GM21529 (cell line): ENCODE measurements around the gene PGLYRP3.
"Not testable (repeated sequence)": the region's sequence is repeated elsewhere in the genome, so short reads cannot be mapped to it uniquely, and the experiment has no call there.

ENCODE experiments used
- ATAC-seq: cut with Tn5 transposase; IDR thresholded peaks from one replicate; pipeline ENCODE4 v1.9.1; 2021; ENCODE audit not compliant: unreplicated experiment

PGLYRP3 gene

DNA sequence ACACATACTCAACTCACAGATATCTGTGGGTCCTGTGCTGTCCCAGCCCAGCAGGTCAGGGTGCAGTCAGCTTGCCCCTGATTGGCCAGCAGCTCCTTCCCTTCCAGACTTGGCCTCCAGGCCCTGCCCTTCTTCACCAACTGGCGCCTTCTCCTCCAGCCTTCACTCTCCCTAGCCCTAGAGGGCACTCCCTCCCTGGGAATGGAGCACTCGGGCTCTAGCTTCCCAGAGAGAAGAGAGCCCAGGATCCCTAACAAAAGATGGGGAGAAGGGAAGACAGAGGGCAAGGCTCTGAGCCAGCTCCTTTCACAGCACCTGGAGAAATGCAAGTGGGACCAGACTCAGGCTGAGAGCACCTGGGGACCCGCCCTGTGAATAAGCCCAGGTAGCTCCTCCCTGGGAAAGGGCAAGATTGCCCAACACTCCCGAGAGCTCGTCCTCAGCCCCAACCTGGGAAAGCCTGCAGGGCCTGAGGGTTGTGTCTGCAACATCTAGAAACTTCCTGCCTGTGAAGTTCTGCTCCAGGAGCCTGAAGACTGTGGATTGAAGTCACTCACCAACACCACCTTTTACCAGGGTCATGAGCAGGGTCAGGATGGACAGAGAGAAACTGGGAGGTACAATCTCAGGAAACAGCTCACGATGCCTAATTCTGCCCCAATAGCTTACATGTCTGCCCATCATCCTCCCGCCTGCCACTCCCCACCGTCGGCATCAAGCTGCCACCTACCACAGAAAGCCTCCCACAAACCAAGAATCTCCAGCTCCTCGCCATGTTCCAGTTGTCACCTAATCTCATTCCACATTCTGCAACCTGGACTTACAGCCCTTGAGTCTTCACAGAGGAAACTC, 36.0 kb upstream of the PGLYRP3 start, which contains the start of gene PGLYRP4:
TSS of gene PGLYRP4 (minus strand) at position 331 of the 852 bp plus-strand sequence. CDS start 909 bp downstream, outside the sequence.
- ATAC-seq = no peak

DNA sequence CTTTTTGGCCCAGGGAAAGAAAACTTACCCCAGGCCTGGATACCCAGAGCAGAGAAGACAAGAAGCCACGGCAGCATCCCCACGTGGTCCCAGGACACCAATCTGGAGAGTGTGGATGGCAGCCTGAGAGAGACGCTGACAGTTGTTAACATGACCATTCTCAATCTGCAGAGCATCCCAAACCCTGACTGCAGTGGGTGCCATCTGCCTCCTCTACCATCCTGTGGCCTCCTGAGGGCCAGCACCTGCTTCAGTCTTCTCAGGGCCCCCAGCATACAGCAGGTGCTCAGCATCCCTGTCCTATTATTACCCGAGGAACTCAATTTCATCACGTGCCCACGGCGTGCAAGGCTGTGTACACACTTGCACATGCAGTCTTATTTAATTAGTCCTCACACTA, 35.1 kb upstream of the PGLYRP3 start:
- ATAC-seq = no peak

DNA sequence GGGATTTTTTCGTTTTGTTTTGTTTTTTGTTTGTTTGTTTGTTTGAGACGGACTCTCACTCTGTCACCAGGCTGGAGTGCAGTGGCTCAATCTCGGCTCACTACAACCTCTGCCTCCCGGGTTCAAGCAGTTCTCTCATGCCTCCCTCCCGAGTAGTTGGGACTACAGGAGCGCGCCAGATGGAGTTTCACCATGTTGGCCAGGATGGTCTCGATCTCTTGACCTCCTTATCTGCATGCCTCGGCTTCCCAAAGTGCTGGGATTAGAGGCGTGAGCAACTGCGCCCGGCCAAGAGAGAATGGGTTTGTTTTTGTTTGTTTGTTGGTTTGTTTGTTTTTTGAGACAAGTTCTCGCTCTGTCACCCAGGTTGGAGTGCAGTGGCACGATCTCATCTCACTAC, 34.3 kb upstream of the PGLYRP3 start:
- ATAC-seq = not testable (repeated sequence)

DNA sequence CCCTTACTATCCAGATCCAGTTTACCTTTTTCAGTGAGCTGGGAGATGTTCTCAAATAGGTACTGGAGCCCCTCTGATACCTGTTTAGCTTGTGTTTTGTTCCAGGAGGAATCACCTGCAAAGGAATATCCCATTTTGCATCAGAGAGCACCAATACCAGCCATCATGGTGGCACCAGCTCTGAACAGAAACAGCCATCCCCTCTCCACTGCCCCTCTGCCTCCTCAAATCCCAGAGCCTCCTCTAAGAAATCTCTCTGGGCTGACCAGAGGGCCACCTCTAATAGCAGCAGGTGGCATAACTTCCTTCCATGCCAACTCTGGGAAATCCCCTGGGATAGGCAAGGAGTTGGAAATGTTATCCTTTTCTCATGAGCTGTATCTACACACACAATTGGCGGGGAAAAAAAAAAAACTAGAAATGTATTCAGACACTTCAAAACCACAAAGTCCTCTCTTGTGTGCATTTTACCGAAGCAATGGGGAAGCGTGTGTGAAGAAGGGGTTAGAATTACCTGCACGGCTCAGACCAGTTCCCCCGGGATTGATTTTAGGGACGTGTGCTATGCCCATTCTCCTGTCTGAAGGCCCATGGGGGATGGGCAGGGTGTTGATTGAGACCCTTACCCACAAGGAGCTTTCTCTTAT, 33.4 kb upstream of the PGLYRP3 start:
- no peak for ATAC-seq

DNA sequence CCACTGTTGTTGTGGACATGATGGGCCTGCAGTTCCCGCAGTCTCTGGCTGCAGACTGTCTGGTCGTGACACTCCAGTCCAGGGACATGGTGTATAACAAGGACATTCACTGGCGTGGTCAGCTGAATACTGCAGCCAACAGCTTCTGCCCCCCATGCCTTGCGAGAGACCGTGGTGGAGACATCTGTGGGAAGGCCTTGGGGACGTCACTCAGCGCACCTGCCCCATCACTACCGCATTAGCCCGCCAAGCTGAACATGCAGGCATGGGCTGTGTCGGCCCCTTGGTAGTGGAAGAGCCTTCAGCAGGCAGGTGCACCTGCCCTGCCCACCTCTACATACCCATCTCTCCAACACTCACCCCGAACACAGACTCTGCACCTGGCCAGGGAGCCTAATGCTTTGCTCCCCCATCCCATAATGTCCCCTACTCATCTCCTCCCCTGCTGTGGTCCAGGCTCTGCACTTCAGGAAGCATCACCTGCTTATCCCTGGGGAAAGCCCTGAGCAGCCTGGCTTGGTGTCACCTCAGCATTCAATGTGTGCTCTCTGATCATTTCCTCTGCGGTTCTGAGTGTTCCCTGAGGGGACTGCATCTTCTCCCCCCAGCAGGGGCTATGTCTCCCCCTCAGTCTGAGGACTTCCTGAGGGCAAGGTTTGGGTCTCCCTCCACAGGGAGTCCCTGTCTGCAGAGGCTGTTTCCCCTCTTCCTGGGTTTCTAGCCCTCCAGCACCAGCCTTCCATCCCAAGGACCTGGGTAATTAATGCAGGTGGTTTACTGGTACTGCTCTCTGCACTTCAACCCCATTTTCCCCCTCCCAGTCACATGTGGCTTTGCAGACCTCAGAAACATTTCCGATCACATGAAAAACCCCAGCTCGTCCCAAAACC, 32.7 kb upstream of the PGLYRP3 start:
- no peak for ATAC-seq

DNA sequence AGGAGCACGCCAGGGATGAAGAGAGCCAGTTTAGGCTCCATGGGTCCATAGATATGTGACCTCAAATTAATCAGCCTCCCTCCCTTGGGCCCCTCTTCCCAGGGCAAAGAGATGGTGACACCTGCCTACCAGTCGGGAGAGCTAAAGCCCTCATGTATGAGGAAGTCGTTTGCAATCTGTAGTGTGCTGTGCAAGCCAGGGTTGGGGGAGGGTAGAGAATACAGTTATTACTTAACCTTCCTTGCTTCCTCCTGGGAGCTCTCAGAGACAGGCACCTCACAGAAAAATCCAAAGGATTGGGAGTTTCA, 31.9 kb upstream of the PGLYRP3 start:
- ATAC-seq = no peak

DNA sequence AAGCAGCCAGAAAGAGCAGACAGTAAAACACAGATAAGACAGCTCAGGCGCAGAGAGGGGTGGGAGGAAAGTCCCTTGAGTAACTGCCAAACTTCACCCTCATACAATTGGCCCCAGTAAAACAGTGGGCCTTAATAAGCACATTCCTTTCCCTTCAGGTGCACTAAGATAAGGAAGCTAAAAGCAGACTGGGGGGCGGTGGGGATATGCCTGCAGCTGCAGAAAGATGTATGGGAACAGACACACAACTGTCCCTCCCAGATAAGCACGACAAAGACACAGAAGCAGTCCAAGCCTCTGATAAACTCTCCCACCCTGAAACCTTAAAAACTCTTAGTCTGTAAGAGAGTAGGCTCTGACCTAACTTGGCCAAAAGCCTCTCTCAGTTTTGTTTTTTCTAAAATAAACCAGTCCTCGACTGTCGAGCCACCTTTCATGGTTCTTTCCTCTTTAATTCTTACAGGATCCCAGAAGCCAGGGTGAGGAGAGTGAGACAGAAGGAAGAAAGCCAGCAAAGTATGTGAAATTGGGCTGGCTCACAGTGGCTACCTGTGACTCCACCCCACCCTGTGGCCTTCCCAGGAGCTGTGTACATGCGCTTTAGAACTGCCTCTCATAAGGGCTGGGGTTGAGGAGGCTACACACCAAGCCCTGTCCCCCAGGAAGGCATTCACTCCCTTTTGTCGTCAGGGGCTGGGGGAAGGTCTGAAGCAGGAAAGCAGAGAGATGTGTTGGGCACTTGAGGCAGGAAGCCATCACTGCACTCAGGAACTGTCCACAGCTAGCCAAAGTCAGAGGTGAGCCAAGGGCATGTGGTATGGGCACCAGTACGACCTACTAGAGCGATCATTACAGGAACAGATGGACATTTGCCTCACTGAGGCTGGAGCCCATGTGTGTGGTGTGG, 31.3 kb upstream of the PGLYRP3 start:
- no peak for ATAC-seq

DNA sequence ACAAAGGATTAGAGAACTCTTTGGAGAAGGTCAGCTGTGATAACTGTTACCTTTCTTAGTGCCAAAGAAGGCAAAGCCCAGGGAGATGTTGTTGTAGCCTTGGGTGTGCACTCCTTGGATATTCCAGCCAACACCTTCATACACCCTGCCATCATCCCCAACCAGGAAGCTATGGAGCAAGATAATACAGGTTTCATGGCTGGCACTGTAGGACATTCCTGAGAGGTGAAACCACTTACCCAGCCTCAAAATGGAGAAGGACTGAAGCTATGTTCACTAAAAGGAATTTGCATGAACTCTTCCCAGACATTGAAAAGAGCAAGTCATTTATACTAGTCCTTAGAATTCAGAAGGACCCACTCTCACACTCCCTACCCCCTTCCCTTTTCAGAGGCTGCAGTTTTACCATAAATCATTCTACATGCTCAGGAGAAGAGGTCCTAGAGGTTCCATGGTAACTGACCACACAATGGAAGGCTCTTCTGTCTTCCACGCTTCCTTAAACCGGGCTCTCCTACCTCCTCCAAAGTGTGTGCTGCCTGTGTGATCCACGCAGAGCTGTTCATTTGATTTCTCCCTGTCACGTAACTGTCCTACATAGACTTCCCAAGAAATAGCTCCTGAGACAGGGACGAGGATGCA, 30.4 kb upstream of the PGLYRP3 start:
- no peak for ATAC-seq

DNA sequence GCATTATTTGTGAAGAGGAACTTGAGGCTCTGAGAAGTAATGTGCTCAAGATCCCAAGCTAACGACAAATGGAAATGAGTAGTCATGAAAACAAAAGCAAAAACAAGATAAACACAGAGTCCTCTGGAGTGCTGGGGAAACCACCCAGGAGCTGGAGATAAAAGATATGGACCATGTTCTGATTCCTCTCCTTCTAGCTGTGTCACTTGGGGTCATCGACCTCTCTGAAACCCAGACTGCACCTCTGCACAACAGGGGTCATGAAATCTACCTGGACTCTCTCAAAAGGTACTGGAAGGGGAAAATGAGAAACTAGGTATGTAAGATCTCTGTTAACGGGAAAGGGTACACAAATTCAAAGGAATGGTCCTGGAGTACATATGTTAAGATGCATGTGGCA, 29.4 kb upstream of the PGLYRP3 start:
- ATAC-seq = no peak

DNA sequence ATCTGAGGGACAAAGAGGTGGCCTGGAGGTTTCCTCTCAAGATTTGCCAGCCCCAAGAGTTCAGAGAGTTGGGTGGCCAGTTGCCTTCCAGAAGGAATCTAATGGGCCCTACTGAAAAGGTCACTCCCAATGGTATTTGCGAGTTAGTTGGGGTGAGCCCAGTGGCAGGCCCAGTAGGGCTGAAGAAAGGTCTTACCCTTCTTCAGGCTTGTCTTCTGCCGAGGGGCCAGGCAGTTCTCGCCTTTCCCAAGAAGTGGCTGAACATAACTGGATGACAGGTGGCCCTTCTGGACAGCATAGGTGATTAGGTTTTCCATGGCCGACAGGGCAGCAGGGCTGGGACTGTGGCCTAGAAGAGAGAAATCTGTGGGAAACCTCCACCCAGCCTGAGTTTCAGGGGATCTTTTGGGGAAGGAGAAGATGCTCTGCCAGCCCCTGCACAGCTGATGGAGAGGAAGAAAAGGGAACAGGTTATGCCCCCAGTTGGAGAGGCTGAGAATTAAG, 28.7 kb upstream of the PGLYRP3 start:
- no peak for ATAC-seq

DNA sequence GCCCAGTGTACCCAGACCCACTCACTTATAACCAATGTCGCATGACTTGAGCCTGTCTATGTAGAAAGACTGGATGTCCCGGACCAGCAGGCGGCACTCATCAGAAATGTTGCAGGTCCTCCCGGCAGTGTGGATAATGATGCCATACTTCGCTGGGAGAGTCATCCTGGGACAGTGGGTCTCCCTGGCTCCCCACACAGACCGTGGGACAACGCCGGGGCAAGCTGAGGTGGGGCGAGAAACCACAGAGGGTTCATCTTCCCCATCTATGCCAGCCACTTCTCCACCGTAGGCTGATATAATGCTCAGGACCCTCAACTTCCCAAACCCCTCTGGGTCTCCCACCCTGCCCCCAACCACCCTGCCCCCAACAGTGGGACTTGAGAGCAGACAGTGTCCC, 27.6 kb upstream of the PGLYRP3 start:
- ATAC-seq = no peak

DNA sequence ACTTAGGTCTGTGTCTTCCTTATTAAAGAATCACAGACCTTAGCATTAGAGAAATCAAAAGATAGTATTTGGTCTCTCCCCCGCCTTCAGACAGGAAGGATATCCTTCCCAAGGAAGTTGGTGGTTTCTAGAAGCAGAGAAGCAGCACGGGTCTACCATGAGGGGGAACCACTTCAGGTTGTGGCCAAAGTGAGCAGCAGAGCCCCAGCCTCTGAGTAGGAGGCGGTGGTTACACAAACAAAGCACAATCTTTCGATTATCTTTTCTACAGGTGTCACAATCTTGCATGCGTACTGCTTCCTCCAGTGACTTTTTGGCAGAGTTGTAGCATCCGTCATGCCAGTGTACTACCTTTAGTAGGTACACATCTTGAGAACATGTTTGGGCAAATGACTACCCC, 27.1 kb upstream of the PGLYRP3 start:
- no peak for ATAC-seq

DNA sequence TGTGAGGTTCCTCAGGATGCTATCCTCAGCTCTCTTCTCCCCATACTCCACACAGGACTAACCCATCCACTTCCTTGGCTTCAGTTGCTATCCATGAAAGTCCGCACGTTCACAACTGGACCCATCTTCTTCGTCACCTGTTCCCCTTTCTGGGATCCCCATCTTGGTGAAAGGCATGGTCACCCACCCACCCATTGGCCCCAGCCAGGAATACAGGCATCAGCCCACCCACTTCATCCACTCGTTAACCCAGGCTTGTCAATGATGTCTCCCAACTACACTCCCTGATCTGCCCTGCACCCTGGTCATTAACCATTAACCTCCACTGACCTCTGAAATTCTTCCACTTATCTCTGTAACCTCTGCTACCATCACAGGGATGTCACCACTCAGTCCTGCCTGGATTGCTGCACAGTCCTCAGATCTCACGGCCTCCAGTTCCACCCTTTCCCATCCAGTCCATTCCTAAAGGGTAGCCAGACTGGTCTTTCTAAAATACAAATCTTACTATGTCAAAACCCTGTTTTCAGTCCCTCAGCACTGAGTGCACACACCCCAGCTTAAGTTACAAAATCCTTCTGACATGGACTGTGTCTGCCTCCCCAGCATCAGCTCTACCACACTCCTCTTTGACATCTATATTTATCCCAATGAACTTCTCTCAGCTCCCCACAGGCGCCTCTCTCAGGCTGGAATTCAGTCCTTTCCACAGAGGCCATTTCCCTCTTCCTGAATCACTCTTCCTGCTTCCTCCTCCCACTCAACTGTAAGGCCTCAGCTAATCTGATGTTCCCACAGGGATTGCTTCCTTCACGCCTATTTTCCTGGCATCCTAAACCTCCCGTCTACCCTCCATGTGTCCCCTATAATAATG, 25.5 kb upstream of the PGLYRP3 start:
- no peak for ATAC-seq

DNA sequence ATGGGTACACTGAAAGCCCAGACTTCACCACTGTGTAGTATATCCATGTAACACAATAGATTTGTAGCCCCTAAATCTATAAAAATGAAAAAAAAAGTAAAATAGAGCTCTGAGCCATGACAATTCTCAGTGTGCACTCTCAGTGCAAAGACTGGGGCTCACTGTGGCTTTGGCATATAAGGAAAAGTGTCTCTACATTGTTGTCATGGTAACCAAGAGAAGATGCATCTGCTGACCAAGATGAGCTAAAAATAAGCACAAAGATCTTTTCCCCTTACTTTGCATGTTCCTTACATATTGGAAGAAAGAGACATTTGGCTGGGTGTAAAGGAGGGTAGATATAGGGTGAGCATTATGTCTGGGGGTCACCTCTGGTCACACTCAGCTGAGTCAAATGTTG, 23.9 kb upstream of the PGLYRP3 start:
- no peak for ATAC-seq

DNA sequence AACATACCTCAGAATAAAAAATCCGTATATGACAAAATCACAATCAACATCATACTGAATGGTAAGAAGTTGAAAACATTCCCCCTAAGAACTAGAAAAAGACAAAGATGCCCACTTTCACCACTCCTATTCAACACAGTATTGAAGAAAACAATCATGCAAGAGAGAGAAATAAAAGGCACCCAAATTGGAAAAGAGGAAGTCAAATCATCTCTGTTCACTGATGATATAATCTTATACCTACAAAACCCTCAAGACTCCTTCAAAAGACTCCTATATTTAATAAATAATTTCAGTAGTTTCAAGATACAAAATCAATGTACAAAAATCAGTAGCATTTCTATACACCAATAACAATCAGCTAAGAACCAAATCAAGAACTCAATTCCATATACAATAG, 21.1 kb upstream of the PGLYRP3 start:
- no peak for ATAC-seq

DNA sequence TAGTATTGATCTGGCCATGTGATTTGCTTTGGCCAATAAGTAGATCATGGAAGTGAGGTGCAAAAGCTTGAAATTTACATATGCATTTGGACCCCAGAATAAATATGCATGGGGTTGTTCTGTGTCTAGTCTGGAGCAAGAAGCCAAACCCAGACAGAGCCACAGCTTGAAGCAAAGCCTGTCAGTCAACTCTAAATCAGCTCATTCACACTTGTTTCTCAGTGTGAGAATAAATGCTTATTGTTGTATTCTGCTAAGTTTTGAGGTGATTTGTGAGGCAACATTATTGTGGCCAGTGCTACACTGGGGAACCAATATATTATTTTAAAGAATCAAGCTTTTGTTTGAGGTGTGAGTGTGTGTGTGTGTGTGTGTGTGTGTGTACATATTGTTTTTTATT, 12.2 kb upstream of the PGLYRP3 start:
- ATAC-seq = no peak

DNA sequence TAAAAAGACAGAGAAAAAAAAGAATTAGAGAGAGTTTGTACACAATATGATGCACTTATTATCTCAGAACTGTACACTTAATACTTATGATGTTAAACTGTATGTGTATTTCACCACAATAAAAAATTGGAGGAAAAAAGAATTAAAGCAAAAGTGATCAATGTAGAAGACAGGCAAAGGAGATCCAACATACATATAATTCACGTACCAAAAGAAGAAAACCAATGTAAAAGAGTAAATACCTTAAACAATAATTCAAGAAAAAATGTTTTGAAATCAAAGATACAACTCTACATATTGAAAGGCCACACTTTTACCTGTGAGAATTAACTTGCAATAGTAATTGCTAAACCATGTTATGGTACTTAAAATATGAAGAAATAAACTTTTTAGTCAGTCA, 9.8 kb upstream of the PGLYRP3 start:
- ATAC-seq = no peak

DNA sequence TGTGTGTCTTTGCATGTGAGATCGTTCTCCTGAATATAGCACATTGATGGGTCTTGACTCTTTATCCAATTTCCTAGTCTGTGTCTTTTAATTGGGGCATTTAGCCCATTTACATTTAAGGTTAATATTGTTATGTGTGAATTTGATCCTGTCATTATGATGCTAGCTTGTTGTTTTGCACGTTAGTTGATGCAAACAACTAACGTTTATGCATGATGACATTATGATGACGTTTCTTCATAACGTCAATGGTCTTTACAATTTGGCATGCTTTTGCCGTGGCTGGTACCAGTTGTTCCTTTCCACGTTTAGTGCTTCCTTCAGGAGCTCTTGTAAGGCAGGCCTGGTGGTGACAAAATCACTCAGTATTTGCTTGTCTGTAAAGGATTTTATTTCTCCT, 5.4 kb upstream of the PGLYRP3 start:
- ATAC-seq = not testable (repeated sequence)

DNA sequence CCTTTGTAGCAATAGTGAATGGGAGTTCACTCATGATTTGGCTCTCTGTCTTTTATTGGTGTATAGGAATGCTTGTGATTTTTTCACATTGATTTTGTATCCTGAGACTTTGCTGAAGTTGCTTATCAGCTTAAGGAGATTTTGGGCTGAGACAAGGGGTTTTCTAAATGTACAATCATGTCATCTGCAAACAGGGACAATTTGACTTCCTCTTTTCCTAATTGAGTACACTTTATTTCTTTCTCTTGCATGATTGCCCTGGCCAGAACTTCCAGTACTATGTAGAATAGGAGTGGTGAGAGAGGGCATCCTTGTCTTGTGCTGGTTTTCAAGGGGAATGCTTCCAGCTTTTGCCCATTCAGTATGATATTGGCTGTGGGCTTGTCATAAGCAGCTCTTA, 3.3 kb upstream of the PGLYRP3 start:
- not testable (repeated sequence) for ATAC-seq
